NCI-H2107 (cell line): Measurements from ENCODE around the gene RFLNA.
"Not testable (repeated sequence)": the region's sequence is repeated elsewhere in the genome, so short reads cannot be mapped to it uniquely, and the experiment has no call there.

Experiments
- DNase-seq: peaks from one replicate; lab custom pipeline; 2025; lab: John Stamatoyannopoulos, UW

Gene RFLNA

GRCh38 chr12:124319368-124320050 lies 24.6 kb downstream of the RFLNA start:
- DNase-seq = no peak

DNA sequence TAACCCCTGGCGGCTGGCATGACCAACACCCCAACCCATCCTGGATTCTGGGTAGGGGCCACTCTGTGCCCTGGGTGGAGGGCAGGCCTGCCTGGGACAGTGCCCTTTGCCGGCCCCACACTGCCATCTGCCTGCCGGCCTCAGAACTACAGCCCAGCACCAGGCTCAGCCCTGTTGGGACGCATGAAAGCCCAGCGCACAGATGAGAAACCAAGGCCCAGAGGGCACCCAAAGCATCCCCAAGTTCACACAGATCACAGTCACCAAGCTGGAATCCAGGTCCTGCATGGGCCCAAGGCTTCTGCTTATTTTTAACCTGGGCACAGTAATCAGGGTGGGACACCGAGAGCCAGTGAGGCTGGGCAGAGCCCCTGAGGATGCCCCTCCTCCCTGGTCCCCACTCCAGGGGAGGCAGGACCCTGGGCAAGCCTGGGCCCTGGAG lies 26.2 kb downstream of the RFLNA start:
- peak; percentile 18 for DNase-seq

DNA sequence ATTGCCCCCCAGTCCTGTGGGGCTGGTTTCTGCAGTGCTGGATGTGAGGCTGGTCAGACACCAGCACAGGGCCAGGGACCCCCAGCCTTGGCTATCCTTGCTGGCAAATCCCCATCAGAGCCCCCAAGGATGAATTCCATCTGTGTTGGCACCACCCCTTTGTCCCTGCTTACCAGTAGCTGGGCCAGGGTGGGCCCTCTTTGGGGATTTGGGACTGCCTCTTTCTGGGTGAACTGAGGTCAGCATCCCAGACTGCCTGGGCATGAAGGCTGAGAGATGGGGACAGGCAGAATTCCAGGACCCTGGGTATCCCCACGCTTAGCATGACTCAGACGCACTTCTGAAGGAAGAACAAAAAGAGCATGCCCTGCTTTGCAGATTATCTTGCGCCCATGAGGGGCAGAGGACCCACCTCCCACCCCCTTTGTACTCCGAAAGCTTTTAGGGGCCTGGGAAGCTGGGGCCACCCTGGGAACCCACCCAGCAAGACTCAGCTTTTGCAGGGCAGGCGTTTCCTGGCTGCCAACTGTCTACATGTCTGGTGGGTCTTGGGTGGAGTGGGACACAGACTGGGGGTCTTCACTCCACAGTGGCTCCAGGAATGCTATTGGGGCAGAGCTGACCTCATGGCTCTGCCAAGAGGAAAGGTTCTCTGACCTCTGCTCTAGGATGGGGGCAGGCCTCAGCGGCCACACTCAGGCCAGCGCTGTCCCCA lies 26.8 kb downstream of the RFLNA start:
- no peak for DNase-seq

- no peak for DNase-seq
Observed at GRCh38 chr12:124322271-124322998, 27.5 kb downstream of the RFLNA start.

GRCh38 chr12:124322999-124323328 lies 28.1 kb downstream of the RFLNA start:
- not testable (repeated sequence) for DNase-seq

- DNase-seq = no peak
Observed at GRCh38 chr12:124323771-124324530, 29.1 kb downstream of the RFLNA start.

DNA sequence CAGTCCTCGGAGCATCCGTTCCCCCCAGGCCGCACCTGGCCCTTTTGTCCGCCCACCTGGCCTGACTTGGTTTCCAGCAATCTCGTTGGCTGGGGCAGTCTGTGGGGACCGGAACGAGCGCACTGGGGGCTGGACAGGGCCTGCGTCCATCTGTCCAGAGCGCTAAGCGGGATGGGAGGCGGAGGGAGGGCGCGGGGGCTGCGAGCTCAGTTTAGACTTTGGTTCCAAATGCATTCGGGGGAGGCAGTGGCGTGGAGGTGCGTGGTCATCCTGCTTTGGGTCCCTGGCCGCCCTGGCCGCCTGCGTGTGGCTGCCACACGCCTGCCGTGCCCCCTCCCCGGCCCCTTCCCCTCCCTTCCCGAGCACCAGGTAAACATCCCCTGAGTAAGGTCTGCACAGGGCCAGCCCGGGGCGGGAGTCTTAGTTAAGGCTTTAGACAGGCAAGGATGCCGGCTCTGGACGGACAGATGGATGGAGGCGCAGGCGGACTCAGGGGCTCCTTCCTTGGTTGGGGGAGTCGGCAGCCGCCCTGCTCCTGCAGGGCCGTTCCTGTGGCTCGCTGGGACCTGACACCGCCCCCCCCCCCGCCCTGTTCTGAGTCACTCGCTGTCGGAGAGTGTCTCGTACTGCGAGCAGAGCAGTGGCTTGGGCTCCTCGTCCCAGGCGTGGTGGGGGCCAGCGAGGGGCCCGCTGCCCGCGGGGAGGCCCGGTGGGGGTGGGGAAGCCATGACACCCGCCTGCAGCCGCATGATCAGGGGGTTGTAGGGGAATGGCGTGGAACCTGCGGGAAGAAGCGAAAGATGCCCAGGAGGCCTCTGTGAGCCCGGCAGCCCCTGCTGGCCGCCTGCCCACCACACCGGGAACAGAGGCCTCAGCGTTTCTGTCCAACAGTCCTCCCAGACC lies 30.2 kb downstream of the RFLNA start:
- DNase-seq = no peak

DNA sequence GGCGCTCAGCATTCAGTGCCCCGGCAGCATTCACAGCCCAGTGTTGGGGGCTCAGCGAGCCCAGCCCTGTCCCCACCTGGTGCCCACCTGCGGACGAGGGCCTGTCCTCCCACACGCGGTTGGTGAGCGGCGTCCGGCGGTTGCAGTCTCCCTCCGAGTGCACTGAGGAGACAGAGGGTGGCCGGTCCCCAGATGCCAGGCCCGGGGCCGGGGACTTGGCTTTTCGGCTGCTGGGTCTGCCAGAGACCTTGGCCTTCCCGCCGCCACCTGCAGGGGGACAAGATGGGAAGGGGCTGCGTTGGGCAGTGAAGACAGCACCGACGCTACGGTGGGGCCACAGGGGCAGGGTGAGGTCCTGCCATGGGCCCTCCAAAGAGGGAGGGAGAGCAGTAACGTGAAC lies 31.2 kb downstream of the RFLNA start:
- DNase-seq = no peak

DNA sequence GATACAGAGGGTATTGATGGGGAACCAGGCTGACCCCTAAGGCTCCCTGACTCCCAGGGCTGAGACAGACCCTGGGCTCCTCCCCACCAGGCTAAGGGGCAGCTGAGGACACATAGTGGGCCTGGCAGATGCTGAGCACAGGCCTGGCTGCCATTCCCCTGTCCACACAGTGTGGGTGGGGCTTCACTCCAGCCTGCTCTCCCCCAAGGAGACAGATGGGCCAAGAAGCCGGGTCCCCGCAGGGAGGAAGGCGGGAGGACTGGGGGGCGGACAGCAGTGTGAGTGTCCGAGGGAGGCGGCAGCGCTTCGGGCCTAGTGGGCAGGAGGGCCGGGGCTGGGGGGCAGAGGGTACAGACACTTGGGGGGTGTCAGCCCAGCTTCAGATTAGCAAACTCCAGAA lies 32.0 kb downstream of the RFLNA start:
- DNase-seq = no peak

DNA sequence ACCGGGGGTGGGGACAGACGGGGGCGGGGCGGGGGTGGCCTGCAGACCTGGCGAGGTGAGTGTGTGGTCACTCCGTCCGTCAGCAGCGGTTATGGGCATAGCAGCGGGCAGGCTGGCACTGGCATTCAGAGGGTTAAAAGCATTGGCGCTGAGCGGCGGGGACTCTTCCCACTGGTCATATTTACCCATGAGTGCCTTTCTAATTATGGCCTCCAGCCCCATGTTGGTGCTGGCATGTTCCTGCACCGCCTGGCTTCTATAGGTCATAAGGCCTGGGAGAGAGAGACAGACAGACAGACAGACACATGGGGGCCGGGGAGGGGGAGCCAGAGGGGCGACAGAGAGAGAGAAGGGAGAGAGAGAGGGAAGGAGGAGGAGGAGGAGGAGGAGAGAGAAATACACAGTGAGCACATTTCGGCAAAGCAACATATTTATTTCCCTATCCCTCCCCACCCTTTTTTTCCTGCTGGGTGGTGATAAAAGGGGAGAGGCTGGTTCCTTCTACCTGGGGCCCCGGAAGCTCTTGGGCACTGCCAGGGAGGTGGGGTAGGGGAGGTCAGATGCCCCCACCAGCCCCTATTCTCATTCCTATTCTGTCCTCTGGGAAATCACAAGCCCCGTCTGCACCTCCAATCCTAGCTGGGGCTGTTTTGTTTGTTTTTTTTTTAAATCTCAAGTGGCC lies 32.6 kb downstream of the RFLNA start:
- no peak for DNase-seq

DNA sequence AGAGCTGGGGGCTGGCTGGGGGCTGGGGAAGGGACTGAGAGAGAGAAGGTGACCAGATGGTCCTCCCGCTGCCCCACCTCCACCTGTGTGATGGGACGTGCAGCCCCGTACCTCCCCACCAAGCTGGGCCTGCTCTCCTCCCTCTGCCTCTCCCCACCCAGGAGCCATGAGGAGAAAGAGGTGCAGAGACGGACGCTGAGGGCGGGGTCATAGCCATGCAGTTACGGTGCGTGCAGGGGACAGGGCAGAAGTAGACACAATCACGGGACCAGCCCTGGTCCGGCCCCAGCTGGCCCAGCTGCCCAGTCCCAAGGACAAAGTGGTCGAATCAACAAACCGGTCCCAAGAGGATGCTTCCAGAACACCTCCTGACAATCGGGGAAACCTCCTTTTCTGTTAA lies 33.2 kb downstream of the RFLNA start:
- no peak for DNase-seq

GRCh38 chr12:124328636-124329035 lies 33.7 kb downstream of the RFLNA start:
- no peak for DNase-seq

- DNase-seq = no peak
Observed at GRCh38 chr12:124332058-124332672, 37.3 kb downstream of the RFLNA start.

GRCh38 chr12:124332900-124333299 lies 38.0 kb downstream of the RFLNA start:
- no peak for DNase-seq

- no peak for DNase-seq
Observed at GRCh38 chr12:124333724-124334123, 38.8 kb downstream of the RFLNA start.

GRCh38 chr12:124334266-124334665 lies 39.4 kb downstream of the RFLNA start:
- no peak for DNase-seq

GRCh38 chr12:124334976-124335375 lies 40.1 kb downstream of the RFLNA start:
- no peak for DNase-seq

GRCh38 chr12:124335426-124336183 lies 40.7 kb downstream of the RFLNA start:
- no peak for DNase-seq

DNA sequence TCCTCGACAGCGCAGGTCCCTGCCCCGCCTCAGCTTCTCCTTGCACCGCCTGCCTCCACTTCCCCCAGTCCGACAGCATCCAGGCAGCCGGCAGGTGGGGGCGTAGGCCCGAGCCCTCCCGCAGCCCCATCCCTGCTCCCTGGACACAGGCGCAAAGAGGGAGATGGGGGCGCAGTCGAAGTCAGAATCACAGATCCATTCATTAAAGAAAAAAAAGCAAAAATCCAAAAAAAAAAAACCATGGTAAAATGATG lies 41.2 kb downstream of the RFLNA start:
- no peak for DNase-seq
